AG10803 (cell line): ENCODE data around the gene ABCG1.

ENCODE experiments used
- DNase-seq: peaks from one replicate; pipeline ENCODE4 v3.0.0; 2010; ENCODE audit warnings: low read depth
- H3K4me3 ChIP-seq: 2 replicates; pipeline ENCODE4 v1.5.1; 2011; ENCODE audit warnings: mild to moderate bottlenecking, low read length, control low read depth
- CTCF ChIP-seq: conservative IDR thresholded peaks from 2 replicates; pipeline ENCODE4 v1.5.1; 2011; ENCODE audit warnings: mild to moderate bottlenecking, low read length, control low read depth, inconsistent platforms

ABCG1 gene

GRCh38 chr21:42257091-42257765, 38.3 kb downstream of the ABCG1 start:
- peak; percentile 16 for DNase-seq
- no peak overlapping the region for H3K4me3 ChIP-seq
- no peak for TF ChIP-seq CTCF

- TF ChIP-seq CTCF: peak; percentile 73
- peak; percentile 45 for DNase-seq
- H3K4me3 ChIP-seq: no peak overlapping the region
Observed at GRCh38 chr21:42258150-42258884, 39.4 kb downstream of the ABCG1 start.

- no peak overlapping the region for H3K4me3 ChIP-seq
- DNase-seq: no peak
- no peak for TF ChIP-seq CTCF
Observed at GRCh38 chr21:42258885-42259407, 40.0 kb downstream of the ABCG1 start.

GRCh38 chr21:42260121-42260520, 41.2 kb downstream of the ABCG1 start:
- TF ChIP-seq CTCF: no peak
- no peak for DNase-seq
- H3K4me3 ChIP-seq: no peak overlapping the region

- DNase-seq: no peak
- TF ChIP-seq CTCF: no peak
- no peak overlapping the region for H3K4me3 ChIP-seq
Observed at GRCh38 chr21:42261829-42262200, 42.9 kb downstream of the ABCG1 start.

- no peak for DNase-seq
- no peak overlapping the region for H3K4me3 ChIP-seq
- TF ChIP-seq CTCF: no peak
Observed at GRCh38 chr21:42262831-42263231, 43.9 kb downstream of the ABCG1 start.
